GM12878 (cell line): ENCODE data around the gene CKLF. TPM values are rescaled to one million over a fixed set of nuclear protein-coding genes. Genes with fewer than 3 reads are reported as not detected.

ENCODE experiments used
- ATAC-seq: fragments of 200-7000 bp; cut with Tn5 transposase; 3 replicates; pipeline ENCODE4 v1.9.1; 2020; ENCODE audit warnings: mild to moderate bottlenecking, moderate library complexity
- BruUV-seq: library from RNA; stranded (reverse); fragments of 400-500 nt; replicated peaks from 2 replicates; lab custom pipeline; 2021; lab: Mats Ljungman, UMichigan
- CTCF ChIA-PET: fragments of 300-600 bp; sonication (Branson Sonifier 250); formaldehyde crosslinking; extraction: SDS; loops from one replicate; lab custom pipeline; 2021; ENCODE audit warnings: inconsistent platforms; lab: Yijun Ruan, JAX
- POLR2A ChIA-PET: fragments of 350-600 bp; formaldehyde crosslinking; extraction: SDS; loops from one replicate; lab custom pipeline; 2021; ENCODE audit warnings: inconsistent platforms; lab: Charles Lee
- RAD21 ChIA-PET: fragments of 300-600 bp; sonication (Branson Sonifier 250); formaldehyde crosslinking; loops from one replicate; lab custom pipeline; 2023; ENCODE audit warnings: antibody characterized with exemption; ENCODE audit not compliant: unreplicated experiment; lab: Charles Lee
- SMC1A ChIA-PET: fragments of 300-600 bp; sonication (Branson Sonifier 250); formaldehyde crosslinking; loops from one replicate; lab custom pipeline; 2023; ENCODE audit not compliant: unreplicated experiment, uncharacterized antibody; lab: Charles Lee
- DNase-seq: peaks from one replicate; pipeline ENCODE4 v3.0.0-alpha.2; 2011; ENCODE audit warnings: low read depth, low spot score
- FAIRE-seq: peaks from 3 replicates; lab custom pipeline; 2011; peaks lifted over from hg19 to GRCh38; lab: Jason Lieb, UNC
- H2AFZ ChIP-seq: 2 replicates; pipeline ENCODE4 v1.6.0; 2011; ENCODE audit warnings: low read depth, low read length, control low read depth; ENCODE audit not compliant: control insufficient read depth
- H3K27ac ChIP-seq: 2 replicates; pipeline ENCODE4 v1.5.1; 2011; ENCODE audit warnings: control low read depth; ENCODE audit not compliant: control insufficient read depth, insufficient read depth
- H3K27me3 ChIP-seq, 2 experiments: replicated peaks in 1 of 2; 2 replicates each; pipeline versions ENCODE4 v1.6.0 to v1.6.1; 2011; ENCODE audit warnings: low read length in 1 of 2; ENCODE audit not compliant: control insufficient read depth in 2 of 2, insufficient read depth in 2 of 2
- H3K36me3 ChIP-seq, 2 experiments: 2 replicates each; pipeline ENCODE4 v1.5.1; 2011; ENCODE audit warnings: low read length in 1 of 2; ENCODE audit not compliant: control insufficient read depth in 2 of 2, insufficient read depth in 2 of 2
- H3K4me1 ChIP-seq: 2 replicates; pipeline ENCODE4 v1.6.1; 2011; ENCODE audit warnings: mild to moderate bottlenecking, low read length, moderate library complexity, mixed read lengths; ENCODE audit not compliant: control insufficient read depth, insufficient read depth
- H3K4me2 ChIP-seq: 2 replicates; pipeline ENCODE4 v1.6.0; 2011; ENCODE audit warnings: control low read depth; ENCODE audit not compliant: control insufficient read depth, insufficient read depth
- H3K4me3 ChIP-seq: fragments of 200-600 bp; sonication (generic); 2 replicates; pipeline ENCODE4 v1.5.1; 2016
- H3K79me2 ChIP-seq: 2 replicates; pipeline ENCODE4 v1.6.0; 2011; ENCODE audit warnings: low read length; ENCODE audit not compliant: control insufficient read depth, insufficient read depth
- H3K9ac ChIP-seq: 2 replicates; pipeline ENCODE4 v1.8.0; 2011; ENCODE audit warnings: low read length, control low read depth, mixed read lengths; ENCODE audit not compliant: control insufficient read depth, insufficient read depth
- H3K9me3 ChIP-seq: replicated peaks from 3 replicates; pipeline ENCODE4 v1.5.1; 2011; ENCODE audit warnings: mild to moderate bottlenecking, low read length; ENCODE audit not compliant: control insufficient read depth, insufficient read depth
- H4K20me1 ChIP-seq: 2 replicates; pipeline ENCODE4 v1.6.0; 2011; ENCODE audit not compliant: control insufficient read depth, insufficient read depth
- CREM ChIP-seq: IDR thresholded peaks from 2 replicates; pipeline ENCODE4 v1.6.1; 2014; ENCODE audit warnings: antibody characterized with exemption, low read depth
- DPF2 ChIP-seq: fragments of 450-650 bp; IDR thresholded peaks from 2 replicates; pipeline ENCODE4 v1.6.1; 2017; ENCODE audit warnings: mild to moderate bottlenecking
- EGR1 ChIP-seq, 2 experiments: IDR thresholded peaks; 1 replicate in 1 of 2; 2 replicates in 1 of 2; pipeline ENCODE4 v1.6.1; 2011 to 2012; ENCODE audit warnings: low read depth in 2 of 2, low read length in 2 of 2, borderline replicate concordance in 1 of 2, mild to moderate bottlenecking in 1 of 2, moderate library complexity in 1 of 2
- GABPA ChIP-seq: IDR thresholded peaks from 2 replicates; pipeline ENCODE4 v1.6.1; 2014; ENCODE audit warnings: antibody characterized with exemption, low read depth, mild to moderate bottlenecking, inconsistent platforms
- GATAD2B ChIP-seq: fragments of 450-650 bp; conservative IDR thresholded peaks from 2 replicates; pipeline ENCODE4 v1.6.1; 2017; ENCODE audit warnings: low read depth, mild to moderate bottlenecking, moderate library complexity
- IKZF1 ChIP-seq: fragments of 450-650 bp; conservative IDR thresholded peaks from 2 replicates; pipeline ENCODE4 v1.6.1; 2017; ENCODE audit warnings: antibody characterized with exemption, mild to moderate bottlenecking
- IKZF2 ChIP-seq, 2 experiments: fragments of 450-650 bp; IDR thresholded peaks; 2 replicates each; pipeline ENCODE4 v1.6.1; 2017; ENCODE audit warnings: mild to moderate bottlenecking in 2 of 2, moderate library complexity in 2 of 2
- JUND ChIP-seq: IDR thresholded peaks from 2 replicates; pipeline ENCODE4 v1.6.1; 2012; ENCODE audit warnings: low read depth, mild to moderate bottlenecking, low read length, improper control_type of control experiment, moderate library complexity
- MEF2B ChIP-seq: fragments of 450-650 bp; IDR thresholded peaks from 2 replicates; pipeline ENCODE4 v1.6.1; 2018; ENCODE audit warnings: mild to moderate bottlenecking, moderate library complexity; ENCODE audit not compliant: partially characterized antibody, poor library complexity, severe bottlenecking
- POU2F2 ChIP-seq: IDR thresholded peaks from 3 replicates; pipeline ENCODE4 v1.6.1; 2011; ENCODE audit warnings: low read depth, mild to moderate bottlenecking, low read length, borderline replicate concordance
- WGBS: methylation state at CpG from one replicate; pipeline ENCODE4 v1.1.6; 2016; ENCODE audit warnings: low lambda C conversion rate; ENCODE audit not compliant: insufficient replicate concordance, insufficient coverage; ENCODE audit errors: missing lambda C conversion rate; 5-methylcytosine and 5-hydroxymethylcytosine counted together
- in situ Hi-C: fragments of 300-500 bp; cut with MboI; formaldehyde crosslinking; loops from 9 replicates; pipeline ENCODE4 v1.14.3; 2018; ENCODE audit warnings: mixed read lengths
- intact Hi-C: fragments of 100-400 bp; cut with micrococcal nuclease; formaldehyde crosslinking; loops from one replicate; pipeline ENCODE4 v1.14.2; 2022; ENCODE audit not compliant: unreplicated experiment
- polyA plus RNA-seq, 11 experiments: library from polyadenylated mRNA; depleted of rRNA in 4 of 11; unstranded in 6 of 11; stranded (reverse) in 5 of 11; fragments of >200 nt; fragmentation: Nextera tagmentation in 4 of 11; fragmentation: Illumina TruSeq in 1 of 11; extraction: Ambion mirVana in 4 of 11; extraction: Trizol in 1 of 11; gene quantifications; 1 replicate in 1 of 11; 2 replicates in 10 of 11; pipeline versions ENCODE4 v1.2.1 to v1.2.3, GENCODE V29; 2011 to 2016; ENCODE audit warnings: inconsistent platforms in 2 of 11, missing spikeins in 2 of 11, low read depth in 1 of 11
- total RNA-seq, 4 experiments: library from RNA; depleted of rRNA in 3 of 4; stranded (reverse); fragments of >200 nt in 3 of 4; fragmentation: Illumina TruSeq in 1 of 4; extraction: Trizol in 1 of 4; gene quantifications; 2 replicates each; pipeline versions ENCODE4 v1.2.1 to v1.2.3, GENCODE V29; 2013 to 2021
- TF ChIP-seq, protein P1 (sequence below): IDR thresholded peaks from 2 replicates; pipeline ENCODE4 v1.6.1; 2012; ENCODE audit warnings: low read depth, low read length, improper control_type of control experiment
- TF ChIP-seq, protein P2 (sequence below): fragments of 450-650 bp; IDR thresholded peaks from 2 replicates; pipeline ENCODE4 v1.6.1; 2017; ENCODE audit warnings: mild to moderate bottlenecking, moderate library complexity
- TF ChIP-seq, protein P3 (sequence below): fragments of 450-650 bp; IDR thresholded peaks from 2 replicates; pipeline ENCODE4 v1.6.1; 2017; ENCODE audit warnings: low read depth, mild to moderate bottlenecking, moderate library complexity
- TF ChIP-seq, protein P4 (sequence below): fragments of 150-350 bp; IDR thresholded peaks from 2 replicates; pipeline ENCODE4 v1.6.1; 2014; ENCODE audit warnings: mild to moderate bottlenecking, low read depth, low read length

CKLF gene
- total and polyA plus RNA-seq, 10 of the 15 experiments (the other 5 are each of a cell fraction or from before 2014, with no cell fraction given) = 40.8 to 193 (median 109) TPM

DNA sequence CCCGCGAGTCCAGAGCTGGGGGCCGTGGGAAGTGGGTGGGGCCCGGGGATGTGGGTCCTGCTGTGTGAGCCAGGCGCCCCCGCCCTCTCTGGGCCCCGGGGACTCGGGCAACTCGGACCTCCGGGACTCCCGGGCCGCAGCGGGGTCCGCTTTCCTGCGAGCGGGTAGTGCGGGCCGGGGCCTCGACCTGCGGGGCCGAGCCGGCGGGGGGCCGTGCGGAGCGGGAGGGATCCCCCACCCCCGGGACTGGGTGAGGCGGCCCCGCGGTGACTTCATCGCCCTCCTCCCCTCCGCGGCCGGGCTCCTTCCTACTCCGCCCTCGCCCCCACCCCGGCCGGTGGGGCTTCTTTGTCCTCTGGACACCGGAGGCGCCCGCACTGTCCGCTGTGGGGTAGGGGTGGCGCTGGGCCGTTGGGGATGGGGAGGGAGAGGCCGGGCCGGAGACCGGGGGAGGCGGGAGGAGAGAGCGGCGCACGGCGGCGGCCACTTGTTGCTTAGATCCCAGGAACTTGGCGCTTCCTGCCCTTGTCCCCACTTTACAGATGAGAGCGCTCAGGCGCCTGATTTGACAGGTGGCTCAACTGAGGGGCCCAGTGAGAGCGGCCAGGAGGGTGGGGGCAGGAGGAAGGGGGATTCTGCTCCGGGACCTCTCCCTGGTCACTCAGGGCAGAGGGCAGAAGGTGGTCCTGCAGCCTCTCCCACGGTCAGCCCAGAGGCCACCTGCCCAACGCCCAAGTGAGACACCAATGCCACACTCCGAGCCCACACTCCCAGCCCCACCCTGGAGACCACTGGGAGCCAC lies 53.0 kb downstream of the CKLF start:
- ChIA-PET RAD21 (no interaction called here), CTCF (interaction anchor here (0.7 to 1.6 kb wide), 5 partner anchors 41 to 870 kb away, joined by 3 to 5 read pairs (median 3); no protein-coding TSS in a partner anchor), POLR2A (no interaction called here), SMC1A (interaction anchor here (1.8 to 2.0 kb wide), 2 partner anchors 12 to 51 kb away, joined by 4 to 5 read pairs; no protein-coding TSS in a partner anchor)
- DNase-seq (no peak), FAIRE-seq (no peak), ATAC-seq (peak; percentile 40)
- Histone ChIP-seq H3K27ac (peak overlapping the region; percentile 32; the same call in 1 of the 2 replicates), H4K20me1 (no peaks in the 10 kb centered on the region), H3K36me3 (peaks cover 0 to 10% of the 10 kb centered on the region in 2 experiments; a peak in 2 of 4 replicates), H2AFZ (peak overlapping the region; percentile 47; the same call in 1 of the 2 replicates), H3K27me3 (no peaks in the 10 kb centered on the region), H3K9me3 (peaks cover 14% of the 10 kb centered on the region; the same call in 2 of the 3 replicates), H3K4me3 (peak overlapping the region; percentile 72), H3K79me2 (no peaks in the 10 kb centered on the region), H3K4me1 (peaks cover 17% of the 10 kb centered on the region), H3K4me2 (peak overlapping the region; percentile 81), H3K9ac (peak overlapping the region; percentile 53; the same call in 1 of the 2 replicates)
- WGBS = under 1% methylated on average over 37 of the region's 61 CpGs
- in situ Hi-C loops (no loop called here), intact Hi-C loops (loop anchor here (1.0 to 5.0 kb wide), 3 partner anchors 53 to 199 kb away; partner anchors contain the start of genes CKLF and TK2)
- BruUV-seq = no TSS peak
- TF ChIP-seq IKZF1 (peak; percentile 58; the same call in 1 of the 2 replicates), DPF2 (0 out of 2 replicates have a peak, but pooled peaks have one; percentile 15), GATAD2B (no peak), GABPA (no peak), IKZF2 (IDR thresholded peaks at IDR 0.05) (no peak), POU2F2 (no peak), JUND (no peak), EGR1 (IDR thresholded peaks at IDR 0.05; ENCODE audit: borderline replicate concordance in 1 of 2, low read depth in 2 of 2, low read length in 2 of 2) (no peak), MEF2B (peak; percentile 21), CREM (no peak)
- TF ChIP-seq, protein P1, sequence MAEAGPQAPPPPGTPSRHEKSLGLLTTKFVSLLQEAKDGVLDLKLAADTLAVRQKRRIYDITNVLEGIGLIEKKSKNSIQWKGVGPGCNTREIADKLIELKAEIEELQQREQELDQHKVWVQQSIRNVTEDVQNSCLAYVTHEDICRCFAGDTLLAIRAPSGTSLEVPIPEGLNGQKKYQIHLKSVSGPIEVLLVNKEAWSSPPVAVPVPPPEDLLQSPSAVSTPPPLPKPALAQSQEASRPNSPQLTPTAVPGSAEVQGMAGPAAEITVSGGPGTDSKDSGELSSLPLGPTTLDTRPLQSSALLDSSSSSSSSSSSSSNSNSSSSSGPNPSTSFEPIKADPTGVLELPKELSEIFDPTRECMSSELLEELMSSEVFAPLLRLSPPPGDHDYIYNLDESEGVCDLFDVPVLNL = no peak
- TF ChIP-seq, protein P2, sequence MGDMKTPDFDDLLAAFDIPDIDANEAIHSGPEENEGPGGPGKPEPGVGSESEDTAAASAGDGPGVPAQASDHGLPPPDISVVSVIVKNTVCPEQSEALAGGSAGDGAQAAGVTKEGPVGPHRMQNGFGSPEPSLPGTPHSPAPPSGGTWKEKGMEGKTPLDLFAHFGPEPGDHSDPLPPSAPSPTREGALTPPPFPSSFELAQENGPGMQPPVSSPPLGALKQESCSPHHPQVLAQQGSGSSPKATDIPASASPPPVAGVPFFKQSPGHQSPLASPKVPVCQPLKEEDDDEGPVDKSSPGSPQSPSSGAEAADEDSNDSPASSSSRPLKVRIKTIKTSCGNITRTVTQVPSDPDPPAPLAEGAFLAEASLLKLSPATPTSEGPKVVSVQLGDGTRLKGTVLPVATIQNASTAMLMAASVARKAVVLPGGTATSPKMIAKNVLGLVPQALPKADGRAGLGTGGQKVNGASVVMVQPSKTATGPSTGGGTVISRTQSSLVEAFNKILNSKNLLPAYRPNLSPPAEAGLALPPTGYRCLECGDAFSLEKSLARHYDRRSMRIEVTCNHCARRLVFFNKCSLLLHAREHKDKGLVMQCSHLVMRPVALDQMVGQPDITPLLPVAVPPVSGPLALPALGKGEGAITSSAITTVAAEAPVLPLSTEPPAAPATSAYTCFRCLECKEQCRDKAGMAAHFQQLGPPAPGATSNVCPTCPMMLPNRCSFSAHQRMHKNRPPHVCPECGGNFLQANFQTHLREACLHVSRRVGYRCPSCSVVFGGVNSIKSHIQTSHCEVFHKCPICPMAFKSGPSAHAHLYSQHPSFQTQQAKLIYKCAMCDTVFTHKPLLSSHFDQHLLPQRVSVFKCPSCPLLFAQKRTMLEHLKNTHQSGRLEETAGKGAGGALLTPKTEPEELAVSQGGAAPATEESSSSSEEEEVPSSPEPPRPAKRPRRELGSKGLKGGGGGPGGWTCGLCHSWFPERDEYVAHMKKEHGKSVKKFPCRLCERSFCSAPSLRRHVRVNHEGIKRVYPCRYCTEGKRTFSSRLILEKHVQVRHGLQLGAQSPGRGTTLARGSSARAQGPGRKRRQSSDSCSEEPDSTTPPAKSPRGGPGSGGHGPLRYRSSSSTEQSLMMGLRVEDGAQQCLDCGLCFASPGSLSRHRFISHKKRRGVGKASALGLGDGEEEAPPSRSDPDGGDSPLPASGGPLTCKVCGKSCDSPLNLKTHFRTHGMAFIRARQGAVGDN = no peak
- TF ChIP-seq, protein P3, sequence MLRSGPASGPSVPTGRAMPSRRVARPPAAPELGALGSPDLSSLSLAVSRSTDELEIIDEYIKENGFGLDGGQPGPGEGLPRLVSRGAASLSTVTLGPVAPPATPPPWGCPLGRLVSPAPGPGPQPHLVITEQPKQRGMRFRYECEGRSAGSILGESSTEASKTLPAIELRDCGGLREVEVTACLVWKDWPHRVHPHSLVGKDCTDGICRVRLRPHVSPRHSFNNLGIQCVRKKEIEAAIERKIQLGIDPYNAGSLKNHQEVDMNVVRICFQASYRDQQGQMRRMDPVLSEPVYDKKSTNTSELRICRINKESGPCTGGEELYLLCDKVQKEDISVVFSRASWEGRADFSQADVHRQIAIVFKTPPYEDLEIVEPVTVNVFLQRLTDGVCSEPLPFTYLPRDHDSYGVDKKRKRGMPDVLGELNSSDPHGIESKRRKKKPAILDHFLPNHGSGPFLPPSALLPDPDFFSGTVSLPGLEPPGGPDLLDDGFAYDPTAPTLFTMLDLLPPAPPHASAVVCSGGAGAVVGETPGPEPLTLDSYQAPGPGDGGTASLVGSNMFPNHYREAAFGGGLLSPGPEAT = no peak
- TF ChIP-seq, protein P4, sequence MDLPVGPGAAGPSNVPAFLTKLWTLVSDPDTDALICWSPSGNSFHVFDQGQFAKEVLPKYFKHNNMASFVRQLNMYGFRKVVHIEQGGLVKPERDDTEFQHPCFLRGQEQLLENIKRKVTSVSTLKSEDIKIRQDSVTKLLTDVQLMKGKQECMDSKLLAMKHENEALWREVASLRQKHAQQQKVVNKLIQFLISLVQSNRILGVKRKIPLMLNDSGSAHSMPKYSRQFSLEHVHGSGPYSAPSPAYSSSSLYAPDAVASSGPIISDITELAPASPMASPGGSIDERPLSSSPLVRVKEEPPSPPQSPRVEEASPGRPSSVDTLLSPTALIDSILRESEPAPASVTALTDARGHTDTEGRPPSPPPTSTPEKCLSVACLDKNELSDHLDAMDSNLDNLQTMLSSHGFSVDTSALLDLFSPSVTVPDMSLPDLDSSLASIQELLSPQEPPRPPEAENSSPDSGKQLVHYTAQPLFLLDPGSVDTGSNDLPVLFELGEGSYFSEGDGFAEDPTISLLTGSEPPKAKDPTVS = no peak
